ENCODE measurements around the gene MYO1H. TPM values are rescaled to one million over a fixed set of nuclear protein-coding genes. Genes with fewer than 3 reads are reported as not detected.

MYO1H gene
- total RNA-seq, 1 donor: not detected

GRCh38 chr12:109475993-109476806 is 128.5 kb downstream of the MYO1H start:
- peak overlapping the region; percentile 98 for H3K4me3 ChIP-seq (ENCODE audit: low read depth, low read length)
- DNase-seq (ENCODE audit: low read depth): no peak
- TF ChIP-seq, protein P1, sequence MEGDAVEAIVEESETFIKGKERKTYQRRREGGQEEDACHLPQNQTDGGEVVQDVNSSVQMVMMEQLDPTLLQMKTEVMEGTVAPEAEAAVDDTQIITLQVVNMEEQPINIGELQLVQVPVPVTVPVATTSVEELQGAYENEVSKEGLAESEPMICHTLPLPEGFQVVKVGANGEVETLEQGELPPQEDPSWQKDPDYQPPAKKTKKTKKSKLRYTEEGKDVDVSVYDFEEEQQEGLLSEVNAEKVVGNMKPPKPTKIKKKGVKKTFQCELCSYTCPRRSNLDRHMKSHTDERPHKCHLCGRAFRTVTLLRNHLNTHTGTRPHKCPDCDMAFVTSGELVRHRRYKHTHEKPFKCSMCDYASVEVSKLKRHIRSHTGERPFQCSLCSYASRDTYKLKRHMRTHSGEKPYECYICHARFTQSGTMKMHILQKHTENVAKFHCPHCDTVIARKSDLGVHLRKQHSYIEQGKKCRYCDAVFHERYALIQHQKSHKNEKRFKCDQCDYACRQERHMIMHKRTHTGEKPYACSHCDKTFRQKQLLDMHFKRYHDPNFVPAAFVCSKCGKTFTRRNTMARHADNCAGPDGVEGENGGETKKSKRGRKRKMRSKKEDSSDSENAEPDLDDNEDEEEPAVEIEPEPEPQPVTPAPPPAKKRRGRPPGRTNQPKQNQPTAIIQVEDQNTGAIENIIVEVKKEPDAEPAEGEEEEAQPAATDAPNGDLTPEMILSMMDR (IDR thresholded peaks at IDR 0.05; ENCODE audit: insufficient read depth, low read depth, low read length): no peak

- peak overlapping the region; percentile 98 for H3K4me3 ChIP-seq (ENCODE audit: low read depth, low read length)
- no peak for DNase-seq (ENCODE audit: low read depth)
- TF ChIP-seq, protein P1 (IDR thresholded peaks at IDR 0.05; ENCODE audit: insufficient read depth, low read depth, low read length): no peak
Measured at GRCh38 chr12:109476807-109477184, 129.1 kb downstream of the MYO1H start.

- DNase-seq (ENCODE audit: low read depth): peak; percentile 94
- H3K4me3 ChIP-seq (ENCODE audit: low read depth, low read length): peak within 1 kb of the TSS; percentile 98
- TF ChIP-seq, protein P1 (IDR thresholded peaks at IDR 0.05; ENCODE audit: insufficient read depth, low read depth, low read length): peak; percentile 5
Measured at GRCh38 chr12:109477185-109477962, 129.7 kb downstream of the MYO1H start, which contains the start of the genes KCTD10 and UBE3B. Gene KCTD10 (minus strand): TSS chr12:109477300. CDS start chr12:109477262, 38 bp downstream. Gene UBE3B (plus strand): TSS chr12:109477634. CDS start chr12:109483552, 5,918 bp downstream.

DNA sequence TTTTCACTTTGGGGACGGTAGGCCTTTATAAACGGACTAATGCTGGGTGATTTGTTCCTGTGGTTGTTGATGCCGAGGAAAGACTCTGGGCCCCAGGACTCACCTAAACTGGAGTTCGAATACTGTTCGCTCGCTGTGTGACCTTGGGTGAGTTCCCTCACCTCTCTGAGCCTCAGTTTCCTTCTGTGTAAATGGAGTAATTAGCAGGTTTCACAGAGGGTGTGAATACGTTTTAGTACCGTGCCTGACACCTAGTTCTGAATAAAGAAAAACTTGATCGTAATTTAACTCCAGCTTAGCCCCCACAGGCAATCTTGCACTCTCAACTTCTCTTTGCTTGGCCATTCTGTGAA is 130.2 kb downstream of the MYO1H start:
- H3K4me3 ChIP-seq (ENCODE audit: low read depth, low read length): peak overlapping the region; percentile 98
- DNase-seq (ENCODE audit: low read depth): no peak
- TF ChIP-seq, protein P1 (IDR thresholded peaks at IDR 0.05; ENCODE audit: insufficient read depth, low read depth, low read length): no peak

GRCh38 chr12:109479761-109480160 is 132.1 kb downstream of the MYO1H start:
- no peak for DNase-seq (ENCODE audit: low read depth)
- TF ChIP-seq, protein P1 (IDR thresholded peaks at IDR 0.05; ENCODE audit: insufficient read depth, low read depth, low read length): no peak
- H3K4me3 ChIP-seq (ENCODE audit: low read depth, low read length): no peak overlapping the region

- TF ChIP-seq, protein P1 (IDR thresholded peaks at IDR 0.05; ENCODE audit: insufficient read depth, low read depth, low read length): no peak
- no peak overlapping the region for H3K4me3 ChIP-seq (ENCODE audit: low read depth, low read length)
- no peak for DNase-seq (ENCODE audit: low read depth)
Measured at GRCh38 chr12:109480356-109480755, 132.7 kb downstream of the MYO1H start.
